Panc1 (cell line): ENCODE measurements around the gene PRM2.

Experiments
- CTCF ChIP-seq: fragments of 450-650 bp; IDR thresholded peaks from 2 replicates; pipeline ENCODE4 v1.5.1; 2017; ENCODE audit warnings: mild to moderate bottlenecking
- POLR2AphosphoS5 ChIP-seq: IDR thresholded peaks from 2 replicates; pipeline ENCODE4 v1.6.1; 2012; ENCODE audit warnings: mild to moderate bottlenecking, low read depth, low read length, moderate library complexity
- REST ChIP-seq, 2 experiments: IDR thresholded peaks; 2 replicates each; pipeline ENCODE4 v1.6.1; 2011 to 2012; ENCODE audit warnings: low read depth in 2 of 2, control low read depth in 1 of 2, low read length in 1 of 2, mild to moderate bottlenecking in 1 of 2, moderate library complexity in 1 of 2; ENCODE audit not compliant: insufficient read depth in 1 of 2
- SIN3A ChIP-seq: IDR thresholded peaks from 2 replicates; pipeline ENCODE4 v1.6.1; 2012; ENCODE audit warnings: low read depth, mild to moderate bottlenecking, low read length, moderate library complexity, borderline replicate concordance; ENCODE audit not compliant: insufficient read depth
- TCF7L2 ChIP-seq: IDR thresholded peaks from 2 replicates; pipeline ENCODE4 v1.6.1; 2011; ENCODE audit warnings: mild to moderate bottlenecking, low read depth, low read length, inconsistent platforms

- TF ChIP-seq CTCF (no peak), POLR2AphosphoS5 (no peak), REST (IDR thresholded peaks at IDR 0.05; ENCODE audit: insufficient read depth in 1 of 2, low read depth in 2 of 2, low read length in 1 of 2) (no peak), TCF7L2 (no peak), SIN3A (no peak)
These were observed 37.7 kb downstream of the PRM2 start for GRCh38 chr16:11238272-11239202.
